Small intestine (tissue), 7 donors: Measurements from ENCODE around the gene SEZ6. TPM values are rescaled to one million over a fixed set of nuclear protein-coding genes. Genes with fewer than 3 reads are reported as not detected.

ENCODE experiments used
- DNase-seq, 2 donors: peaks; one replicate each; pipeline versions ENCODE4 v3.0.0 to v3.0.0-alpha.2; 2013
- FAIRE-seq: peaks from 2 replicates; lab custom pipeline; 2012; peaks lifted over from hg19 to GRCh38; lab: Jason Lieb, UNC
- H3K27ac ChIP-seq, 3 donors: one replicate each; pipeline ENCODE4 v1.5.1; 2013; ENCODE audit warnings: low read length in 2 of 3, mild to moderate bottlenecking in 2 of 3, control low read depth in 1 of 3, inconsistent platforms in 1 of 3, low read depth in 1 of 3, moderate library complexity in 1 of 3
- H3K27me3 ChIP-seq, 3 donors: one replicate each; pipeline ENCODE4 v1.6.1; 2013; ENCODE audit warnings: low read length in 3 of 3, inconsistent platforms in 1 of 3; ENCODE audit not compliant: control insufficient read depth in 3 of 3, insufficient read depth in 3 of 3
- H3K36me3 ChIP-seq, 3 donors: one replicate each; pipeline ENCODE4 v1.6.1; 2013; ENCODE audit warnings: low read length in 3 of 3, inconsistent platforms in 1 of 3, low read depth in 1 of 3, mild to moderate bottlenecking in 1 of 3, moderate library complexity in 1 of 3; ENCODE audit not compliant: control insufficient read depth in 3 of 3, insufficient read depth in 2 of 3
- H3K4me1 ChIP-seq, 3 donors: one replicate each; pipeline ENCODE4 v1.6.1; 2013; ENCODE audit warnings: low read length in 2 of 3, inconsistent platforms in 1 of 3, low read depth in 1 of 3, mild to moderate bottlenecking in 1 of 3, moderate library complexity in 1 of 3; ENCODE audit not compliant: control insufficient read depth in 3 of 3, insufficient read depth in 2 of 3
- H3K4me3 ChIP-seq, 3 donors: one replicate each; pipeline ENCODE4 v1.5.1; 2013; ENCODE audit warnings: low read length in 3 of 3, control low read depth in 1 of 3, inconsistent platforms in 1 of 3, low read depth in 1 of 3, mild to moderate bottlenecking in 1 of 3, moderate library complexity in 1 of 3
- H3K9me3 ChIP-seq, 2 donors: one replicate each; pipeline ENCODE4 v1.6.1; 2013; ENCODE audit warnings: low read depth in 1 of 2, low read length in 1 of 2; ENCODE audit not compliant: control insufficient read depth in 2 of 2, insufficient read depth in 1 of 2
- WGBS, 3 donors: extraction: QIAGEN DNeasy Blood & Tissue Kit; methylation state at CpG; one replicate each; pipeline ENCODE4 v1.1.7; 2013; 5-methylcytosine and 5-hydroxymethylcytosine counted together
- polyA plus RNA-seq, 4 donors: library from polyadenylated mRNA; stranded (reverse) in 3 of 4; unstranded in 1 of 4; fragments of 200-250 nt in 3 of 4; fragments of 120-200 nt in 1 of 4; gene quantifications; one replicate each; pipeline versions ENCODE4 v1.2.1 to v1.2.3, GENCODE V29; 2013
- donor health status: healthy with polysubstance abuse.
- donor health status: control.
- donor health status: control.
- donor health status: Bipolar disorder and iron deficiency.
- donor health status: healthy.

SEZ6 gene
- polyA plus RNA-seq, 4 donors, result 1.1 to 1.4 TPM; not detected in 2

DNA sequence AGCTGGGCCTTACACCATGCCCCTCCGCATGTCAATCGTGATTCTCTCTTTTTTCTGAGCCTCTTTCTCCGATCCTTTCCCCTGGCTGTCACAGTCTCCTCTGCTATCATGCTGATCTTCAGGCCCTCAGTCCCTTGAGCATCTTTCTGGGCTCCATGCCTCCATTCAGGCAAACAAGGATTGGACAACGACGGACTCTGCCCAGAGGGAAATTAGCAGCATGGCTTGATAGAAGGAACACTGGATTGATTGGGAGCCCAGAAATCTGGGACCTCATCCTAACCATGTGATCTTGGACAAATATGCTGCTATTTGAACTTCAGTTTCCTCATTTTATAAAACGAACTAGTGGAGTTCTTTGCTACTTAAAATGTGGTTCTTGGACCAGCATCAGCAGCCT is 35.0 kb downstream of the SEZ6 start:
- Histone ChIP-seq H3K36me3 (no peaks in the 10 kb centered on the region), H3K4me1 (peaks cover 0 to 17% (median 5%) of the 10 kb centered on the region in 3 donors), H3K4me3 (no peak overlapping the region), H3K9me3 (no peaks in the 10 kb centered on the region), H3K27me3 (peaks cover 0 to 14% (median 0%) of the 10 kb centered on the region in 3 donors), H3K27ac (no peak overlapping the region)
- FAIRE-seq (no peak), DNase-seq (no peak)
- 50 to 62% (median 52%) methylated on average over 6 of the region's 6 CpGs for WGBS, 3 donors

DNA sequence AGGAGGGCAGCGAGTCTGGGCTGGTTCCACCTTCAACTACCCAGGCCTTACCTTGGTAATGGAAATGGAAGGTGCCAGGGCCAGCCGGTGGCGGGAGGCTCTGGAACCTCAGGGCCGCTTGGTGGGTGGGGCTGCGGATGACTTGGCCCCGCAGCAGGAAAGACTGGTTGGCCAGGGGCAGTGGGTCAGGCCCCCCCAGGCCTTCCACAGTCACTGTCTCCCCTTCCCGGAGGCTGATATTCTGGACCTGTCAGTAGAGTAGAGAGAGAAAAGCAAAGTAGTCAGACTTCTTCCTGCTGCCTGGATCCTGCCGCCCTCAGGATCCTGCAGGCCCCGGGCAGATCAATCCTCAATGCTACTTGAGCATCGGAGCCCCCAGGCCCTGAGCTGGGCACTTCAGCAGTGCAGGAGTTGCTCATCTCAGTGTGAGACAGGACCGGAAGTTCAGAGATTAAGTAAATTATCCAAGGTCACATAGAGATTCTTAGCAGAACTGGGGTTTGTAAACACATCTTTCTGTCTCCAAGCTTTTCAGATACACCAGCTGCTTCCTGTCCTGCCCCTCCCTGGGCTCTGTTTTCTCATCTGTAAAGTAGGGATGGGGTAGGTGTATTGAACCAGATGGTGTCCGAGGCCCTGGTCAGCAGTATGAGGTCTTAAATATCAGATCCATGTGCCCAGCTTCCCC is 36.0 kb downstream of the SEZ6 start:
- no peak for FAIRE-seq
- 65 to 80% (median 66%) methylated on average over 12 of the region's 12 CpGs for WGBS, 3 donors
- H3K27me3 ChIP-seq, result peaks cover 0 to 14% (median 0%) of the 10 kb centered on the region in 3 donors
- H3K36me3 ChIP-seq, result no peaks in the 10 kb centered on the region
- DNase-seq, result no peak
- H3K27ac ChIP-seq, result no peak overlapping the region
- H3K9me3 ChIP-seq, result no peaks in the 10 kb centered on the region
- H3K4me1 ChIP-seq, result peaks cover 0 to 17% (median 1%) of the 10 kb centered on the region in 3 donors
- H3K4me3 ChIP-seq, result no peak overlapping the region

DNA sequence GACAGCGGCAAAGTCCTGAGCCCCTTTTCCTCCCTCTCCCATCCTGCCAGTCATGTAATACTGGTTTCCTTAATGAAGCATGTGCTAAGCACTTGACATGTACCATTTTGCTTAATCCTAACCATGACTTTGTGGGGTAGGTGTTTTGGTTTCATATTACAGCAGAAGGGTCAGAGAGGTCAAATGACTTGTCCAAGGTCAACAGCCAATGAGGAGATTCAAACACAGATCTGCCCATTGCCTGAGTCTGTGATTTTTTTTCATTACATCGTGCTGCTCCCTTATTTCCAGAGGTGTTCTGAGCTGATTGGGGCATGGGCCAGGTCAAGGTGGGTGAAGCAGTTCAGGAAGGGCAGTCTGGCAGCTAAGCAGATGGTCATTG is 36.9 kb downstream of the SEZ6 start:
- DNase-seq (no peak), FAIRE-seq (no peak)
- H3K4me3 ChIP-seq, result no peak overlapping the region
- peaks cover 0 to 14% (median 0%) of the 10 kb centered on the region in 3 donors for H3K27me3 ChIP-seq
- no peaks in the 10 kb centered on the region for H3K36me3 ChIP-seq
- H3K27ac ChIP-seq, result no peak overlapping the region
- H3K9me3 ChIP-seq, result no peaks in the 10 kb centered on the region
- H3K4me1 ChIP-seq, result peaks cover 0 to 13% (median 0%) of the 10 kb centered on the region in 3 donors
- WGBS, 3 donors, result 70 to 88% (median 83%) methylated on average over 2 of the region's 2 CpGs

- Histone ChIP-seq H3K4me1 (peaks cover 0 to 10% (median 0%) of the 10 kb centered on the region in 3 donors), H3K27me3 (peaks cover 0 to 16% (median 0%) of the 10 kb centered on the region in 3 donors), H3K27ac (no peak overlapping the region), H3K9me3 (no peaks in the 10 kb centered on the region), H3K4me3 (no peak overlapping the region), H3K36me3 (no peaks in the 10 kb centered on the region)
- DNase-seq (peak in 1 of 2 donors; percentile 28), FAIRE-seq (no peak)
- 46 to 56% (median 52%) methylated on average over 10 of the region's 10 CpGs for WGBS, 3 donors
These were observed 37.5 kb downstream of the SEZ6 start for GRCh38 chr17:28968231-28968913.

DNA sequence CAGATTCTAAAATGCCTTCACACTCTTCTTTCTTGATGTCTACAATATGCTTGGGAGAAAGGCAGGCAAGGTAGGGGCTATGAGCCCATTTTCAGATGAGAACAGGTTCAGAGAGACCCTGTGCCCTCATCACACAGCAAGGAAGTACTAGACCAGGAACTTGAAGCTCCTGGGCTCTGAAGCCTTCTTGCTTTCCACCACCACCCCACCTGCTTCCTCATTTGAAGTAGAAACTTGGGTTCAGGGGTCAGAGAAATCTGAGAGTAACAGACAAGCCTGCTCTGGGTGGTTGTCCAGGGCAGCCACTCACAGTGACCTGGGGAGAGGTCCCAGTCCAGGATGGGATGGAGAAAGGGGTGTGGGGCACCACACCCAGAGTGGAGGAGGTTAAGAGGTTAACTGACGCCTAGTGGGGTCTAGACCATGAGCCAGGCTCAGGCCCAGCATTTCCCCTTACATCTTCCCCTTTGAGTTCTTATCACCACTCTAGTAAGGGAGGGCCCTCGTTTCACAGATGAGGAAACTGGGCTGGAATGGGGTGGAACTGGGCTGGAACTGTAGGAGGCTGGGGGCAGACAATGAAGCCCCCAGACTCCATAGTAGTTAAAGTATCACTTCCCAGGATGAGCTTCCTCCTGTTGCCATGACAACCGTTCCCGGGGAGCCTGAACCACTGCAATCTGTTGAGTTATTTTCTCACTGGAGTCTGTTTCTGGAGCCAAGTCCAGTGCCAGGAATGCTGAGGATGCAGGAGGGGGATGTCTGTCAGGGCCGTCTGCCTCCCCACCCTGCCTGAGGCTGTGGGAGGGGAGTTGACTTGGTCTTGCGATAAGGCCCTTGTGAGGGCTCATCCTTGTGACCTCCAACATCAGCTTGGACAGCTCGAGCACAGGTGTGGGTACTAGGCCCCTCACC is 38.4 kb downstream of the SEZ6 start:
- no peak for DNase-seq
- Histone ChIP-seq H3K4me3 (no peak overlapping the region), H3K27ac (no peak overlapping the region), H3K4me1 (peaks cover 0 to 10% (median 0%) of the 10 kb centered on the region in 3 donors), H3K36me3 (no peaks in the 10 kb centered on the region), H3K9me3 (no peaks in the 10 kb centered on the region), H3K27me3 (peaks cover 0 to 21% (median 0%) of the 10 kb centered on the region in 3 donors)
- 54 to 63% (median 57%) methylated on average over 7 of the region's 7 CpGs for WGBS, 3 donors
- FAIRE-seq, result no peak

- H3K27ac ChIP-seq, result no peak overlapping the region
- no peak overlapping the region for H3K4me3 ChIP-seq
- FAIRE-seq (no peak), DNase-seq (no peak)
- peaks cover 0 to 6% (median 0%) of the 10 kb centered on the region in 3 donors for H3K27me3 ChIP-seq
- H3K4me1 ChIP-seq, result peaks cover 0 to 10% (median 0%) of the 10 kb centered on the region in 3 donors
- 56 to 65% (median 57%) methylated on average over 8 of the region's 8 CpGs for WGBS, 3 donors
- H3K9me3 ChIP-seq, result no peaks in the 10 kb centered on the region
- peaks cover 0 to 4% (median 0%) of the 10 kb centered on the region in 3 donors for H3K36me3 ChIP-seq
These were observed 42.0 kb downstream of the SEZ6 start for GRCh38 chr17:28963841-28964240.

DNA sequence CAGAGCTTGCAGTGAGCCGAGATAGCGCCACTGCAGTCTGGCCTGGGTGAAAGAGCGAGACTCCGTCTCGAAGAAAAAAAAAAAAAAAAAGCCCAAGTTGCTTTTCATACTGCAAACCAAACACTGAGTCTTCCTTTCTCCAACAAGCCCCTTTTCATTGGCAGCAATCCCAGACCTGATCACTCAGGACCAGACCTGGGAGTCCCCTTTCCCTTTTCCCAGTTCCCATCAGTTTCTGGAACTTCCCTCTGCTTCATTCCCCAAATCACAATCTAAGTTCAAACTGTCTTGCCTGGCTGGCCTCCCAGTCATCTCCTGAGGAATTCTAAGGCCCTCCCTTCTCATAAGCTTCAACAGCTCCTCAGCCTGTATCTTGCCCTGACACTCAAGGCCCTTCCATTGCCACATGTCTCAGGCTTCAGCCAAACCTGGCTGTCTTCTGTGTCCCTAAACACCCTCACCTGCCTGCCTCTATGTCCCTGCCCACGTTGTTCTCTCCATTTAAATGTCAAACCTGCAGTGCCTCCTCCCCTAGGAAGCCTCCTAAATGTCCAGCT is 42.7 kb downstream of the SEZ6 start:
- Histone ChIP-seq H3K27me3 (peaks cover 0 to 6% (median 0%) of the 10 kb centered on the region in 3 donors), H3K4me3 (no peak overlapping the region), H3K9me3 (no peaks in the 10 kb centered on the region), H3K4me1 (peaks cover 0 to 4% (median 0%) of the 10 kb centered on the region in 3 donors), H3K27ac (no peak overlapping the region), H3K36me3 (peaks cover 0 to 4% (median 0%) of the 10 kb centered on the region in 3 donors)
- 32 to 58% (median 35%) methylated on average over 3 to 6 of the region's 6 CpGs for WGBS, 3 donors
- FAIRE-seq (no peak), DNase-seq (no peak)
